ENCODE measurements around the gene XXYLT1. TPM values are rescaled to one million over a fixed set of nuclear protein-coding genes. Genes with fewer than 3 reads are reported as not detected.

XXYLT1 gene
- total RNA-seq, 1 donor: 21.0 TPM

DNA sequence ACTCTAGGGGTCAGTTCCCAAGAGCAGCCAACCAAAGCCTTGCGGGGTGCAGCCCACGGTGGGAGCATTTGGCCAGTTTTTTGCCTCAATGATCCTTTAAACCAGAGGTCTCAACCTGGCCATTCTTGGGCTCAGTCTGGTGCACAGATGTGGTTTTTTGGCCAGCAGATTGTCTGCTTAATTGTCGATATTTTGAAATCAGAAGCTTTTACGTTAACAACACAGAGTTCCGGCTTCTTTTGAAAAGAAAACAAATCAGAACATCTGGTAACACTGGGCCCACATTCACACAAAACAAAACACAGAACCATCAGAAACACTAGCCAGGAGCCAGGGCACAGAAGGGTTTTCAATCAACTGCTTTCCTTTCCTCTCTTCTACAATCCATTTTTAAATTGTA, 127.7 kb downstream of the XXYLT1 start:
- TF ChIP-seq, protein P1, sequence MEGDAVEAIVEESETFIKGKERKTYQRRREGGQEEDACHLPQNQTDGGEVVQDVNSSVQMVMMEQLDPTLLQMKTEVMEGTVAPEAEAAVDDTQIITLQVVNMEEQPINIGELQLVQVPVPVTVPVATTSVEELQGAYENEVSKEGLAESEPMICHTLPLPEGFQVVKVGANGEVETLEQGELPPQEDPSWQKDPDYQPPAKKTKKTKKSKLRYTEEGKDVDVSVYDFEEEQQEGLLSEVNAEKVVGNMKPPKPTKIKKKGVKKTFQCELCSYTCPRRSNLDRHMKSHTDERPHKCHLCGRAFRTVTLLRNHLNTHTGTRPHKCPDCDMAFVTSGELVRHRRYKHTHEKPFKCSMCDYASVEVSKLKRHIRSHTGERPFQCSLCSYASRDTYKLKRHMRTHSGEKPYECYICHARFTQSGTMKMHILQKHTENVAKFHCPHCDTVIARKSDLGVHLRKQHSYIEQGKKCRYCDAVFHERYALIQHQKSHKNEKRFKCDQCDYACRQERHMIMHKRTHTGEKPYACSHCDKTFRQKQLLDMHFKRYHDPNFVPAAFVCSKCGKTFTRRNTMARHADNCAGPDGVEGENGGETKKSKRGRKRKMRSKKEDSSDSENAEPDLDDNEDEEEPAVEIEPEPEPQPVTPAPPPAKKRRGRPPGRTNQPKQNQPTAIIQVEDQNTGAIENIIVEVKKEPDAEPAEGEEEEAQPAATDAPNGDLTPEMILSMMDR (IDR thresholded peaks at IDR 0.05; ENCODE audit: insufficient read depth, low read length): no peak
- H3K4me3 ChIP-seq (ENCODE audit: low read depth, low read length): no peak overlapping the region
- DNase-seq (ENCODE audit: low read depth): no peak

DNA sequence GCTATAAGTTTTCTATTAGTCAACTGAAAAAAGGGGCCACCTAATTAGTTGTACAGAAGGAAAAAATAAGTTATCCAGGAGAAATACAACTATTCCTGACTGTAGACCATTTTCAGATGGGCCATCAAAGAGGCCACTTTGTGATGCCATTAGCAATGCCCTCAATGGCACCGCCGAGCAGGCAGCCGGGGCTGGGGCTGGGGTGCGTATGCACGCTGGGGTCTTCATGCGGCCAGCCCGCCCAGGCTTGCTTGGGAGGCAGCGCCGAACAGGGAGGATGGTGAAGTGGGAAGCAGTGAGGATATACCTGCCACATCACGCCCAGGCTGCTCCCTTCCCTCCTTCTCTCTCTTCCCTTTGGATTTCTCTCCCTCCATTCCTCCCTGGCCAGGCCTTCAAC, 128.4 kb downstream of the XXYLT1 start:
- TF ChIP-seq, protein P1 (IDR thresholded peaks at IDR 0.05; ENCODE audit: insufficient read depth, low read length): no peak
- no peak overlapping the region for H3K4me3 ChIP-seq (ENCODE audit: low read depth, low read length)
- DNase-seq (ENCODE audit: low read depth): no peak

GRCh38 chr3:195140816-195141793, 129.9 kb downstream of the XXYLT1 start:
- no peak overlapping the region for H3K4me3 ChIP-seq (ENCODE audit: low read depth, low read length)
- peak; percentile 67 for DNase-seq (ENCODE audit: low read depth)
- TF ChIP-seq, protein P1 (IDR thresholded peaks at IDR 0.05; ENCODE audit: insufficient read depth, low read length): no peak

- no peak overlapping the region for H3K4me3 ChIP-seq (ENCODE audit: low read depth, low read length)
- TF ChIP-seq, protein P1 (IDR thresholded peaks at IDR 0.05; ENCODE audit: insufficient read depth, low read length): no peak
- DNase-seq (ENCODE audit: low read depth): no peak
Measured at GRCh38 chr3:195140410-195140809, 130.5 kb downstream of the XXYLT1 start.

- DNase-seq (ENCODE audit: low read depth): peak; percentile 48
Measured at GRCh38 chr3:195139876-195140240, 131.1 kb downstream of the XXYLT1 start.

GRCh38 chr3:195139091-195139875, 131.7 kb downstream of the XXYLT1 start:
- TF ChIP-seq, protein P1 (IDR thresholded peaks at IDR 0.05; ENCODE audit: insufficient read depth, low read length): no peak

More at GRCh38 chr3:195139876-195140240, 131.1 kb downstream of the XXYLT1 start:
- TF ChIP-seq, protein P1 (IDR thresholded peaks at IDR 0.05; ENCODE audit: insufficient read depth, low read length): no peak
- no peak overlapping the region for H3K4me3 ChIP-seq (ENCODE audit: low read depth, low read length)

More at GRCh38 chr3:195139091-195139875, 131.7 kb downstream of the XXYLT1 start:
- peak; percentile 75 for DNase-seq (ENCODE audit: low read depth)
- H3K4me3 ChIP-seq (ENCODE audit: low read depth, low read length): peak overlapping the region; percentile 64
